ENCODE data around the gene AKNA. TPM values are rescaled to one million over a fixed set of nuclear protein-coding genes. Genes with fewer than 3 reads are reported as not detected.

The AKNA gene
- total RNA-seq, 1 experiment from 2014 or later = 14.4 TPM

- H3K27me3 ChIP-seq (ENCODE audit: insufficient read depth, low read depth) = no peaks in the 10 kb centered on the region
- TF ChIP-seq CTCF (conservative IDR thresholded peaks at IDR 0.05) = no peak
- TF ChIP-seq EZH2 (IDR thresholded peaks at IDR 0.05; ENCODE audit: low read depth) = no peak
- H3K9me3 ChIP-seq (ENCODE audit: insufficient read depth, low read depth) = no peaks in the 10 kb centered on the region
- no peak for DNase-seq
- H3K27ac ChIP-seq = no peak overlapping the region
- H2AFZ ChIP-seq = no peak overlapping the region
- H3K4me3 ChIP-seq = no peak overlapping the region
- H3K9me2 ChIP-seq (ENCODE audit: insufficient read depth) = no peaks in the 10 kb centered on the region
- intact Hi-C loops (cut with micrococcal nuclease; ENCODE audit: unreplicated experiment) = loop anchor here (2.0 kb wide), 1 partner anchor 21 kb away; no protein-coding TSS in a partner anchor
- no peaks in the 10 kb centered on the region for H3K4me1 ChIP-seq (replicated peaks; ENCODE audit: insufficient read depth)
- H3K36me3 ChIP-seq (ENCODE audit: low read depth) = no peaks in the 10 kb centered on the region
- POLR2A ChIA-PET (ENCODE audit: unreplicated experiment) = no interaction called here
- no peaks in the 10 kb centered on the region for H3F3A ChIP-seq (ENCODE audit: insufficient read depth, low read depth)
- no peaks in the 10 kb centered on the region for H3K79me2 ChIP-seq (ENCODE audit: low read depth)
- CTCF ChIA-PET = no interaction called here
- no TSS peak for BruUV-seq (replicated peaks)
- H3K4me2 ChIP-seq = no peak overlapping the region
- H4K20me1 ChIP-seq (ENCODE audit: insufficient read depth) = 0 out of 2 replicates have a peak, but pooled peaks cover 3% of the 10 kb centered on the region
Measured at GRCh38 chr9:114426046-114426948, 38.5 kb upstream of the AKNA start.

- DNase-seq = no peak
- Histone ChIP-seq H4K20me1 (ENCODE audit: insufficient read depth) (0 out of 2 replicates have a peak, but pooled peaks cover 3% of the 10 kb centered on the region), H3K27me3 (ENCODE audit: insufficient read depth, low read depth) (no peaks in the 10 kb centered on the region), H2AFZ (no peak overlapping the region), H3K4me1 (replicated peaks; ENCODE audit: insufficient read depth) (no peaks in the 10 kb centered on the region), H3K9me3 (ENCODE audit: insufficient read depth, low read depth) (no peaks in the 10 kb centered on the region), H3F3A (ENCODE audit: insufficient read depth, low read depth) (no peaks in the 10 kb centered on the region), H3K27ac (no peak overlapping the region), H3K79me2 (ENCODE audit: low read depth) (no peaks in the 10 kb centered on the region), H3K9me2 (ENCODE audit: insufficient read depth) (no peaks in the 10 kb centered on the region), H3K36me3 (ENCODE audit: low read depth) (no peaks in the 10 kb centered on the region), H3K4me3 (no peak overlapping the region), H3K4me2 (no peak overlapping the region)
- intact Hi-C loops (cut with micrococcal nuclease; ENCODE audit: unreplicated experiment) = no loop called here
- ChIA-PET CTCF (no interaction called here), POLR2A (ENCODE audit: unreplicated experiment) (no interaction called here)
- BruUV-seq (replicated peaks) = no TSS peak
- TF ChIP-seq CTCF (conservative IDR thresholded peaks at IDR 0.05) = no peak
- no peak for TF ChIP-seq EZH2 (IDR thresholded peaks at IDR 0.05; ENCODE audit: low read depth)
Measured at GRCh38 chr9:114425126-114425525, 37.3 kb upstream of the AKNA start.

- Histone ChIP-seq H3K27me3 (ENCODE audit: insufficient read depth, low read depth) (no peaks in the 10 kb centered on the region), H3K9me3 (ENCODE audit: insufficient read depth, low read depth) (no peaks in the 10 kb centered on the region), H3K4me3 (no peak overlapping the region), H3K27ac (no peak overlapping the region), H3K4me2 (no peak overlapping the region), H3F3A (ENCODE audit: insufficient read depth, low read depth) (no peaks in the 10 kb centered on the region), H2AFZ (no peak overlapping the region), H3K4me1 (replicated peaks; ENCODE audit: insufficient read depth) (no peaks in the 10 kb centered on the region), H3K36me3 (ENCODE audit: low read depth) (no peaks in the 10 kb centered on the region), H3K79me2 (ENCODE audit: low read depth) (no peaks in the 10 kb centered on the region), H3K9me2 (ENCODE audit: insufficient read depth) (no peaks in the 10 kb centered on the region), H4K20me1 (ENCODE audit: insufficient read depth) (0 out of 2 replicates have a peak, but pooled peaks cover 3% of the 10 kb centered on the region)
- ChIA-PET POLR2A (ENCODE audit: unreplicated experiment) (no interaction called here), CTCF (no interaction called here)
- no peak for TF ChIP-seq CTCF (conservative IDR thresholded peaks at IDR 0.05)
- no peak for TF ChIP-seq EZH2 (IDR thresholded peaks at IDR 0.05; ENCODE audit: low read depth)
- no peak for DNase-seq
- intact Hi-C loops (cut with micrococcal nuclease; ENCODE audit: unreplicated experiment) = no loop called here
- no TSS peak for BruUV-seq (replicated peaks)
Measured at GRCh38 chr9:114424126-114424525, 36.3 kb upstream of the AKNA start.

Measured in PC-9 (cell line).